G401.6 (cell line): ENCODE results near the gene RING1.

Experiments used
- FAIRE-seq: peaks from 2 replicates; lab custom pipeline; 2012; peaks lifted over from hg19 to GRCh38; lab: Jason Lieb, UNC

RING1 gene

DNA sequence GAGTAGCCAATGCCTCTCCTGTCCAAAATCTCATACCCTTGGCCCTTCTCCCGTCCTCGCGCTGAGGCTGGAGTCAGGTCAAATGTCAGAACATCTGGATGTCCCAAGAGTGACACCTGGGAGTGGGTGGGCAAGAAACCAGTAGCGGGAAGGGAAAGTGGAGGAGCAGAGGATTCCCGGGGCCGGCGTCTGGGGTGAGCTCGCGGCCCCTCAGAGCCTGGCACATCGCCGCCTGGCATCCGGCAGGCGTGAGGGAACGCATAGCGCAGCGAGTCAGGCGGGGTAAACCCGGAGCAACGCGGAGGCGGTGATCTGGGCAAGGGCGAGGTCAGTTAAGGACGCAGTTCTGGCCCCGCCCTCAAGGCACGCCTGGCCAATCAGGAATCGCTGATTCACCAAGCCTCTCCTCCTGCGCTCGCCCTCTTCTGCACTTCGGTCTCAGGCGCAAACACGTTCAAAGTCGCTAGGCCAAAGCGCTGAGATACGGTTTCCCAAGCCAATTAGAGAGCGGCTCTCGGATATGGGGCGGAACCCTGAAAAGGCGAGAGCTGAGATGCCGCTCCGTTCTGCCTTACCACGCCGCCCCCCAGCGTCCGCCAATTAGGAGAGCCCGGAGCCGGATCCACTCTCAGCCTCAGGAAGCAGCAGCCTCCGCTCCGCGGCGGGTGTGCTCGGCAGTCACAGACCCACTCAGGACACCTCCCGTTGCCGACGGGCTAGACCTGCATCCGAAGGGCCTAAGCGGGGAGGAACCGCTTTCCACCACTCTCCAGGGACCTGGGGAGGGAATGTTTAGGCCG, 40.8 kb downstream of the RING1 start:
- FAIRE-seq, result peak; percentile 99

DNA sequence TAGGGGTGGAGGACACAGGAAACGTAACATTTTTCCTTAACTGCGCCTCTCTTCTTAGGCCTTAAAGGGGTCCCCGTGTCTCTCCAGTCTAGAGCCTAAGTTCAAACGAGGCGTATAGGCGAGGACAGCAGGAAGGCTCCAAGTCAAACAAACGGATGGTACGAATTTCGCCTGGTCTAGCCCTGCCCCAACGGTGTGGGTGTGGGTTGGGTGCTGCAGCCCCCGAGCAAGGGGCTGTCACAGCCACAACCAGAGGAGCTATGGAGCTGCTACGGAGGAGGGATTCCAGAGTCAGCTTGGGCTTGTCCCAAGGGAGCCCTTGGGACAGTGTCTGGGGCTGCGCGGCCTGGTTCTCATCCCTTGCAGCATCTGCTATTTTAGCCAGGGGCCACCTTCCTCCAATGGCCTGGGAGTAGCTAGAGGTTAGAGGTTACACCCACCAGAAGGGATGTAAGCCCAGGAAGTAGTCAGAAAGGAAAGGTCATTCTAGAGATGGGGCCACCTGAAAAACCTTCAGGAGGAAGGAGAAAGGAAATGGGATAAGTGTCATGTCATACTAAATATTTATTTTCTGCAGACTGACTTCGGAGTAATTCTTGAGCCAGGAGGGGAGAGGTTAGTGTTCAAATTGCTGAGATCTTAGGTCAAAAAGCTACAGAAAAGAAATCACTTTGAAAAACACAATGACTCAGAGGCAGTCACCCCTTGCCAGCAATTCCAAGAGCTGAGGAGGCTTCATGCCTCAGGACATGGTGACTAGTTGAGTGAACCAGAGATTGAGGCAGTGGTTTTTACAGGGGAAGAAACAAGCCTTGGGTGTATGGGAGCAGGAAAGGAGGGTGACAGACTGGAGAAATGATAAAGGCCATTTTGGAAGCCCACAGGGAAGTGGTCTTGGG, 41.7 kb downstream of the RING1 start:
- no peak for FAIRE-seq

DNA sequence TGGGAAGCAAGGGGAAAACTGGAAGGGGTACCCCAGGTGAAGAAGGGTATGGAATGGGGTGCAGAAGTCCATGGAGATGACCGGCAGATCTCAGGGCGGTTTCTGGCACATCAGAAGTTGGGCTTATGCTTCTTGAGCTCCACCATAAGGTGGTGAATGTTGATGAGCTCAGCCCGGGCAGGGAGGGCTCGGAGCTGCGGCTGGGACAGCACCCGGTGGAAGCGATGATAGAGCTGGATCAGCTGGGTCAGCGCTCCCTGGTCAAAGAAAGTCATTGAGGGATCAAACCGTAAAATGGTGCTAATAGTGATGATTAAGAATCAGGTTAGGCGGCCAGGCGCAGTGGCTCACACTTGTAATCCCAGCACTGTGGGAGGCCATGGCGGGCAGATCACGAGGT, 42.4 kb downstream of the RING1 start:
- no peak for FAIRE-seq

GRCh38 chr6:33251395-33252012, 43.2 kb downstream of the RING1 start:
- FAIRE-seq, result no peak

DNA sequence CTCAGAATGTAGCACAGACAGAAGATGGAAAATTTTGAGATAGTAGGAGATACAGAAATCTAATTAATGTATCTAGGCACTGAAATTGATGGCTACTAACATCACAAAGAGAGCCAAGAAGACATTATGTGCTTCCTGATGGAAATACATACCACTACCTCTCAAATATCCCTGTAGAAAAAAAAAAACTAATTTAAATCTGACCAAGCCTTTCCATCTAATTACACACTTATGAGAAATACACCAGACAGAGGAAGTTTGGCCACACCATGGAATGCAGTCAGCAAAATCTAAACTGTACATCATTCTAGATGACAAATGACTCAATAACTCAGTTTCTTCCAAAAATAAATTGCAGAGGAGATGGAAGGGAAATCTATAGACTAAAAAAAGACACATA, 44.5 kb downstream of the RING1 start:
- no peak for FAIRE-seq

DNA sequence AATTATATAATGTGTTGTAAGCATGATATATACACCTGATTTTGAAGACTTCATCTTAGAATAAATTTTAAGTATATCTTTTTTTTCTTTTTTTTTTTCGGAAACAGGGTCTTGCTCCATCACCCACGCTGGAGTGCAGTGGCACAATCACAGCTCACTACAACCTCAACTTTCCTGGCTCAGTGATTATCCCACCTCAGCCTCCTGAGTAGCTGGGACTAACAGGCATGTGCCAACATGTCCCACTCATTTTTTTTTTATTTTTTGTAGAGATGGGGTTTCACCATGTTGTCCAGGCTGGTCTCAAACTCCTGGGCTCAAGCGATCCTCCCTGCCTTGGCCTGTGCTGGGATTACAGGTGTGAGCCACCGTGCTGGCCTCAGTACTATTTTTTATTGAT, 46.3 kb downstream of the RING1 start:
- FAIRE-seq, result no peak

GRCh38 chr6:33259032-33259431, 50.7 kb downstream of the RING1 start:
- FAIRE-seq, result no peak
